TTC549 (cell line): ENCODE measurements around the gene OR9A4.

Source experiments
- FAIRE-seq: peaks from 2 replicates; lab custom pipeline; 2012; peaks lifted over from hg19 to GRCh38; lab: Jason Lieb, UNC

Gene OR9A4

DNA sequence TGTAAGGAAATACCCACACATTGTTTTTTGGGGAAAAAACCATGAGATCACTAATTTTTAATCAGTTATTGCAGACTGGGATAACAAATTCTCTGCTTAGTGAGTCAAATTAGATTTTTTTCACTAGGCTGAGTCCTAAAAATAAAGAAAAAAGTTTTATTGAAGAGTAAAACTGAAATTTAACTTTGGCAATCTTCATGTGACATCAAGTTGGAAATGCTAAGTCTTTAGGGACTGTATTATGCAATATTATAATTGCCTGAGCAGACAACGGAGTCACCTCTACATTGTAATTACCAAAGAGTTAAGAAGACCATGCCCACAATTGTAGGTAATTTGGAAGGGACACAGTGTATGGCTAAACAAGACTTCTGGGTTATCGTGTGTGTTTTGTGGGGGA is 32.8 kb downstream of the OR9A4 start:
- no peak for FAIRE-seq

DNA sequence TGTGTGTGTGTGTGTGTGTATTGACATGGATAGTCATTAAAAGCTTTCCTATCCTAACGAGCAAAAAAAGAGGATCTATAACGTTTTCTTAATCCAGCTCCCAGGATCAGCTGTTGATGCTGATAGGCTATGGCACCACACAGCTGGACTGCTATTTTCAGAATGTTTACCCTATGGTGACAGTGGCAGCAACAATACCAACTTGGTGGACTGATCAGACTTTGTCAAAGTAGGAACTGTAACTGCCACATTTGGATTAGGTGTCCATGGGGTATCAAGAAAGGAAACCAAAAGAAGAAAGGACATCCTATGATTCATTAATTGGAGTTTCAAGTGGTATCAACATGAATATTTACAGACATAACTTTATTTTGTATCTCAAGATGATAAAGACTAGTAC is 33.3 kb downstream of the OR9A4 start:
- no peak for FAIRE-seq

DNA sequence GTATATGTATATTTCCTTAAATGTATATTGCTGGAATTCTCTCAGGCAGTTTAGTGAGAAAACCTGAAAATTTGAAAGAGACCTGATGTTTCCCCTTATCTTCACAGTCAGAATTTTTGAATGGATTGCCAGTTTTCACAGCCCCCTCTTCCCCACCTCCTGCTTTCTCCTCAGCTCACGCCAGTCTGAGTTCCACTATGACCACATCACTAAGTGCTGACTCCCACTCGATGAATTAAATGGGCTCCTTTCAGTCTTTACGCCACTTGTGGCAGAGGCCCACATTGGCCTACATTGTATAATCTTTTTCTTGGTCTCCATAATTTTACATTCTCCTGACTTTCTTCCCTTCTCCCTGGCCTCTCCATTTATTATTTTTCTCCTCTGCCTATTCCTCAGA is 33.7 kb downstream of the OR9A4 start:
- FAIRE-seq: no peak

DNA sequence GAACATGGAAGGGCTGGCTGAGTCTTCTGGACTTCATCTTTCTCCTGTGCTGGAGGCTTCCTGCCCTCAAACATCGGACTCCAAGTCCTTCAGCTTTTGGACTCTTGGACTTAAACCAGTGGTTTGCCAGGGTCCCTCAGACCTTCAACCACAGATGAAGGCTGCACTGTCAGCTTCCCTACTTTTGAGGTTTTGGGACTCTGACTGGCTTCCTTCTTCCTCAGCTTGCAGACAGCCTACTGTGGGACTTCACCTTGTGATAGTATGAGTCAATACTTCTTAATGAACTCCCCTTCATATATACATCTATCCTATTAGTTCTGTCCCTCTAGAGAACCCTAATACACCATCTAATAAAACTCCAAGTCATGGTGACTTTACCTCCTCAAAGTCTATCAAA is 34.6 kb downstream of the OR9A4 start:
- FAIRE-seq: no peak

DNA sequence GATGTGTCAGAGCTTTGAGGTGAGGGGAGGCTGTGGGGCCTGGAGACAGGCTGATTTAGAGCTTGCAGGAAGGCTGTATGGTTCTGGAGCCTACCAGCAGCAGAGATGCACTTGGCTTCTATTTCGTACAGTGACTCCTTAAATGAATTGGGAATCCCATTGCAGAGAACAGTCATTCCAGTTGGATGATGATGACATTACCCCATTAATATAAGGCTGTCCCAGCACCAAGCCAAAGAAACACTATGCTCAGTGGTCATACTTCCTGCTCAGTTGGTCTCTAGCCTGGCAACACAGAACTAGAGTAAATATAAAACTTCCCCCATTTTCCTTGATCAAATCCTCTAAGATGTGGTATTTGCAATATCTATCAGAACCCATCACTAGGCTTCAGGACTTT is 36.3 kb downstream of the OR9A4 start:
- FAIRE-seq: no peak

DNA sequence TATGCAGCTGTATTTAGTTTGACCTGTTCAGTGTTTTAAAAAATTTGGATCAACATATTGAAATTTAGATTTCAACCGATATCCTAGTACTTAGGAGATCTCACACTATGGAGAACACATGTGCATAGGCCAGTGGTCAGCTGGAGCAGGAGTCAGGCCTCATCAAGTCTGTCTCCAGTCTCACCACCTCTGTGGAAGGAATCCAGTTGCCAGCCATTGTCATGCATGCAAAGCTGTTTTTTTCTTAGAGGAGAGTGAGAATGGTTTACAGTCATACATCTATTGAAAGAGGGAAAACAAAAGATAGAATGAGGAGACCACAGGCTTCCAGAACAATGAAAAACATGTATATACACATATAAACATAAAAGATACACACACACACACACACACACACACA is 38.1 kb downstream of the OR9A4 start:
- FAIRE-seq: no peak

DNA sequence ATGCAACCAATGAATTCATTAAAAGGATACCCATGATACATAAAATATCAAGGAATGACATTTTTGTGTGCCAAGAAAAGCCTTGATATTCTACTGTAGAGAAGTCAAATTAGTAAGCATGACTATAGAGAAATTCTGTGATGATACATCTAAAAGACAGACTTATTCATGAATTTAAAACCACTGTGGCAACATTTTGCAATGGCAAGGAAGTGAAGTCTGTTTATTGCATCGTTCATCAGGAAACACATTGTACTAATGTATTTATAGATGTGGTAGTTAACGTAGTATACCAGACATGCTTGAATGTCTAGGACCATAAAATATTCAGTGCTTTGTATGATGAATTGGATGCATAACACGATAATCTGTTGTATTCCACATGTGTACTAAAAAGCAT is 39.9 kb downstream of the OR9A4 start:
- no peak for FAIRE-seq

DNA sequence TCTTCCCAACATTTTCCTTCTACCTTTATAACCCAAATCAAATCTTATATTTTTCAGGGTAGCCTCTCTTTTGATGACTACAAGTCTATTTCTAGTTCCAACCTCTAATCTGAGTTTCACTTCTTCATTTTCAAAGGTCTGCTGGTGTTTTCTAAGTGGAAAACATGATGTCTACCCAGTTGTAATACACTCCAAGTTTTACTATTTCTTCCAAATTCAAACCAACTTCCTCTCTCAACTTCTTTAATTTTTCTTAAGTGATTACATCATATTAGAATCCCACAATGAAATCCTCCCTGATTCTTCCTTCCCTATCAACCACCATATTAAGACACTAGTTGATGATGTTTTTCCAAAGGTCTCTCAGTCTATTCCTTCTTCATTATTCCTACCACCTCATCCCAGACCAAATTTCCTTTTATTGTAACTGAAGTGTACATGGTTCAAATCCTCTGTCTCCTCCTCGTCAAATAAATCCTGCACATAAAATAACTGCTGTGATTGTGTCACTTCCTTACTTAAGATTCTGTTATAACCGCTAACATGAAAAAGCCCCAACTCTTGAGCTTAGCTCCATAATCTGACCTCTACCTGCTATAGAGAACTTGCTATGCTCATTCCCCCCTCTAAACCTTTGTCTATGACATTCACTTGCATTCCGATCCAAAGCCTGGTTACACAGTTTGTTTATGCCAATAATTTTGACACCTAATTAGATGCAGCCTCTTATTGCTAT is 44.7 kb downstream of the OR9A4 start:
- no peak for FAIRE-seq
